Fibroblast of skin of back (primary cell): ENCODE measurements around the gene VWA7.

Source experiments
- DNase-seq: peaks from one replicate; pipeline ENCODE4 v3.0.0-alpha.2; 2013

Gene VWA7

DNA sequence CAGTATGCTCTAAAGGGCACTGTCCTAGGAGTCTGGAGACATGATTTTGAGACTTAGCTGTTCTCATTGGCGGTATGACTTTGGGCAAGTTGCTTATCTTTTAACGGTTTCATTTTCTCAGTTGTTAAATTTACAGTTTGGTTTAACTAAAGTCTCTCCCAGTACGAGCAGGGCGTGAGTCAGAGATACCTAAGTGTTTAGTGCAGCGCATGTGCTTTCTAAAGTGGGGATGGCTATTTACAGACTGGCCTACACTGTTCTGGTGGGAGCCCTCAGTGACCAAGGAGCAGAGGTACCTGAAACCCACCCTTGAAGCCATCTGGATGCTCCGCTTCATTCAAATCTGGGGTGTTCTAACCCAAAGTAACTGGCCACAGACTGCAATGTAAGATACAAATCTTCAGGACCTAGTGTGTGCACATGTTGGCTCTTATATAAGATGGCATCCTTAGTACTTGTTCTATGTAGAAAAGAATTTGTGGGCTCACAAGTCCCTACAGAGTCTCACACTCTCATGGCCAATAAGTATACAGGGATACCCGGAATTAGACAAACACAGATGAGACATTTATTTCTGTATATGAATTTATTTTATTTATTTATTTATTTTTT is 26.6 kb downstream of the VWA7 start:
- no peak for DNase-seq

DNA sequence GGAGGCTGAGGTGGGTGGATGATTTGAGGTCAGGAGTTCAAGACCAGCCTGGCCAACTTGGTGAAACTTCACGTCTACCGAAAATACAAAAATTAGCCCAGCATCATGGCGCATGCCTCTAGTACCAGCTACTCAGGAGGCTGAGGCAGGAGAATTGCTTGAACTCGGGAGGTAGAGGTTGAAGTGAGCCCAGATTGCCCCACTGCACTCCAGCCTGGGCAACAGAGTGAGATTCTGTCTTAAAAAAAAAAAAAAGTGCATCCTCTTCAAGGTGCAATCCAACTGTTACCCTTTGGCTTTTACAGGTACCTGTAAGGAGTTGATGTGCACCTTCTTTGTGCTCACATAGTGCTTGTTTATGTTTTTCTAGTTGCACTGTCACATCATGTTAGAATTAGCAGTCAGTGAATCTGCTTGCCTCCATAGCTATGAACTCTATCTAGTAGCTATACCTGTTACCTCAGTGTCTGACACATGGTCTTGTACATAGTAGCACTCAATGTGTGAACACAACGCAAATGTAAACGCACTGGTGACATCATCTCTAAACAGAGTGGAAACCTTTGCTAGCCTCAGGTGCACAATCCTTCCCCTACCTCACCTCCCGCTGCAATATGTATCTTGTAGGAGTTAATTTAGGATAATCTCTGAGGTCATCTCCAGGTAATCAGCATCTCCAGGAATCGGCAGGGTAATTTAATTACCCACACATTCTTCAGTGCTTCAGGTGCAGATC is 27.7 kb downstream of the VWA7 start:
- no peak for DNase-seq

DNA sequence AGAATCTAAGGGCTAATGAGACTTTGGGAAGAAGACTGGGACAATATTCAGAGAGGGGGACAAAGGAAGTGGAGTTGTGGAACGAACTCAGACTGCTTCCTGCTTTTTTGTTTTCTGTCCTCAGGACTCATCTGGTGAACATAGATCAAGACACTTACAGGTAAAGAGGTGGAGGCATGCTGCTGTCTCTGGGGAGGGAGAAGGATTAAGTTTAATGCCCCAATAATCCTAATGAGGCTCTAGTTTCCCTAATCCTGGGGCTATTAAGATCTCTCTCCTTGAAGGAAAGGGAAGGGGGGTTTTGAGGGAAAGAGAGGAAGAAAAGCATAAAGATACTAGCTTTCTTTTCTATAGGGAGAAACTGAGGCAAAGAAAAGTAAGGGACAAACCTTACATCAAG is 32.7 kb downstream of the VWA7 start:
- DNase-seq: no peak

DNA sequence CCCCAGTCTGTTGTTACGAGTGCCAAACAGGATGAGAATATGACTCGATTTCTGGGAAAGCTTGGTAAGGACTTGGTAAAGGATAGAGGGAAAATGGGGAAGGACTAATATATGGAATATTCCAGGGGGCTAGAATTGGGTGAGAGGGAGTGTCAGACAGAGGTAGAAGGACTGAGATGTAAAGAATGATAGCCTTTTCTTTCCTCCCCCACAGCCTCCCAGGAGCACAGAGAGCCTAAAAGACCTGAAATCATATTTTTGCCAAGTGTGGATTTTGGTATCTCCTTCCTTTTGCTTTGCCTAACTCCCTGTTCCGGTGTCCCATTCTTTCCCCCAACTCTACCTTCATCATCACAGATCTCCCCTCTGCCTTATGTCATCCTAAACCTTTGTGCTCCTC is 34.2 kb downstream of the VWA7 start:
- no peak for DNase-seq

DNA sequence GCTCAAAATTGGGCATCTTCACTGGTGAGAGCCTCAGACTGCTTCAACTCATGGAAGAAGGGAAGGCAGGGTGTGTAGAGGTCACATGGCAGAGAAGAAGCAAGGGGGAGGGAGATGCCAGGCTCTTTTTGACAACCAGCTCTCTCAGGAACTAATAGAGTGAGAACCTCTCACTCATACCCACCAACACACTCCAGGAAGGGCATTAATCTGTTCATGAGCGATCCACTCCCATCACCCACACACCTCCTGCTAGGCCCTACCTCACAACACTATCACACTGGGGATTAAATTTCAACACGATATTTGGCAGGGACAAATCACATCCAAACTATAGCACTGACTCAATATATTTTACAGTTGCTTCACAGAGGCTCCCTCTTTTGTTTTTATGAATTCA is 35.3 kb downstream of the VWA7 start:
- DNase-seq: no peak

DNA sequence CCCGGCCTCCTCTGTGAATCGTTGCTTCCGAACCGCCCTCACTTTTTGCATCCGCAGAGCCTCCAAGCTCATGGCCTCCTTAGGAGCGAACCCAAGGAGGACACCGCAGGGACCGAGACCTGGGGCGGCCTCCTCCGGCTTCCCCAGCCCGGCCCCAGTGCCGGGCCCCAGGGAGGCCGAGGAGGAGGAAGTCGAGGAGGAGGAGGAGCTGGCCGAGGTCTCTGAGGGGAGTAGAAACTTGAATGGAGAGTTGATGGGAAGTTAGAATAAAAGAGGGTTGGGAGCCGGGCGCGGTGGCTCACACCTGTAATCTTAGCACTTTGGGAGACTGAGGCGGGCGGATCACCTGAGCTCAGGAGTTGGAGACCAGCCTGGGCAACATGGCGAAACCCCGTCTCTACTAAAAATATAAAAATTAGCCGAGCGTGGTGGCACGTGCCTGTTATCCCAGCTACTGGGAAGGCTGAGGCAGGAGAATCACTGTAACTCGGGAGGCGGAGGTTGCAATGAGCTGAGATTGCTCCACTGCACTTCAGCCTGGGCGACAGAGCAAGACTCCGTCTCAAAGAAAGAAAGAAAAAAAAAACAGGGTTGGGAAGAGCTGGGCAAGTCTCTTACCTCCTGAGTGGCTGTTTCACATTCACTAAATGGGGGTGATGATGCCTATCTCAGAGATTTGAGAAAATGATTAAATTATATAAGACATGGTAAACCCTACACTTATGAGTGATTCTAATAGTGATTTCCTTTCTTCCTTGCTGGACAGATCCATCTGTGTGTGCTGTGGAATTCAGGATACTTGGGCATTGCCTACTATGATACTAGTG is 36.5 kb downstream of the VWA7 start:
- DNase-seq: no peak

DNA sequence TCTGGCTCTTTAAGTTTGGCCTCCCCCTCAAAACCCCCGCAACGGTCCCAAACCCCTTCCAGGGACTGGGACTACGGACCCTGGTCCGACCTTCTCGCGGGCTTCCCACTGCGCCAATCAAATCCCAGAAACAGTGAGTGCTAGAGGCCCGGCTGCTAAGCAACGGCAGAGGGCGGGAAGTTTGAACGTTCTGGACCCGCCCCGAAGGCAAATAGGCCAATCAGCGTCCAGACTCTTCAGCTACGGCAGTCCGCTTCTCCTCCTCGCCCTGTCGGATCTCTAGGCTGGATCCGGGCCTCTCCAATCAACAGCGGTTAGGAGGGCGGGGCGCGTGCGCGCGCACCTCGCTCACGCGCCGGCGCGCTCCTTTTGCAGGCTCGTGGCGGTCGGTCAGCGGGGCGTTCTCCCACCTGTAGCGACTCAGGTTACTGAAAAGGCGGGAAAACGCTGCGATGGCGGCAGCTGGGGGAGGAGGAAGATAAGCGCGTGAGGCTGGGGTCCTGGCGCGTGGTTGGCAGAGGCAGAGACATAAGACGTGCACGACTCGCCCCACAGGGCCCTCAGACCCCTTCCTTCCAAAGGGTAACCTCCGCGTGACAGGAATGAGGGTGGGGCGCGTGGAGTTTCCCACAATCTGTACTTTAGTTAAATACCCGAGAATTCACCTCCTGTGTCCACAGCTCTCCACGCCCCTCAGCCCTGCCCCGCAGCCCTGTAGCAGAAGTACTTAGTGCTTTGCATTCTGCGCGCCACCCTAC is 37.3 kb downstream of the VWA7 start, which contains the start of gene MSH5:
Gene MSH5 (plus strand): TSS at position 367 of the 758 bp plus-strand sequence. CDS start 462 bp downstream, outside the sequence.
- peak; percentile 99 for DNase-seq

DNA sequence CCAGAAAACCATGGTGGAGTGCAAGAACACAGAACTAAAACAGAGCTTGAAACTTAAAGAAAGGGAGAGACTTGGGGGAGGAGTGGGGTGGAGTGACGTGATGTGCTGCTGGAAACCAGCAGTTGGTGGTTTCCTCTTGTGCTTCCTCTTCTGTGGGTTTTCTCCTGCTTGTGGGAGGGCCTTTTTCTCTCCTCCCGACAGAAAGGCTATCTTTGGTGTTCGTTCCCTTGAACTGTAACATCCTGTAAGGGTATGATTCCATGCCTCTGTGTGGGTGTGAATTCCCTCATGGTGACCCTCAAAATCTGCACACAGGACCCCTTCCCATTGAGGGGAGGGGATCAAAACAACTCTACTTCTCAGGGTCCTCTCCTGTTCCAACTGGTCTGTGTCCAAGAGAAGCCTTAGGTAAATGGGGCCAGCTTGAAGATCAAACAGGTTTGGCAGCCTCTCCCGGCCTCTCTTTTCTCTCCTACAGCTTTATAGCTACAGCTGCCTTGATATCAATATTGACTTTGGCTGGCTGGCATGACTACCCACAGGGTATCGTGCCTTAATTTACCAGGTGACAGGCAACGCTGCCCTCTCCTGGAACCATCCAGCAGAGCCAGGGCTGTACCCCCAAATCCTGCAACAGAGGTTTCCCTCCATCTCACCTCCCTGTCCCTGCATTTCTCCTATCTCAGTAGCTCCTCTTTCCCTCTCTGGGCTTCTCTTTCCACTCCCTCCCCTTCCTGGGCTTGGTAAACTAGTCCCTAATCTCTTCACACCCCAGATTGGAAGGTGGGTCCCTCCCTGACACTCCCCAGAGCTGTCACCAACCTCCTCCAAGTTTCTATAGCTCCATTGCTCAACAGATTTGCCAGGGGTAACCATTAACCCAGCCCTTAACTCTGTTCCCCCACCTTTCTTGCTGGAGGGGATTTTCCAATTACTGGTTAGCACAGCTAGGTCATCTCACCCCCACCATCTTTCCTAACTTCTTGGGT is 38.8 kb downstream of the VWA7 start:
- peak; percentile 86 for DNase-seq

DNA sequence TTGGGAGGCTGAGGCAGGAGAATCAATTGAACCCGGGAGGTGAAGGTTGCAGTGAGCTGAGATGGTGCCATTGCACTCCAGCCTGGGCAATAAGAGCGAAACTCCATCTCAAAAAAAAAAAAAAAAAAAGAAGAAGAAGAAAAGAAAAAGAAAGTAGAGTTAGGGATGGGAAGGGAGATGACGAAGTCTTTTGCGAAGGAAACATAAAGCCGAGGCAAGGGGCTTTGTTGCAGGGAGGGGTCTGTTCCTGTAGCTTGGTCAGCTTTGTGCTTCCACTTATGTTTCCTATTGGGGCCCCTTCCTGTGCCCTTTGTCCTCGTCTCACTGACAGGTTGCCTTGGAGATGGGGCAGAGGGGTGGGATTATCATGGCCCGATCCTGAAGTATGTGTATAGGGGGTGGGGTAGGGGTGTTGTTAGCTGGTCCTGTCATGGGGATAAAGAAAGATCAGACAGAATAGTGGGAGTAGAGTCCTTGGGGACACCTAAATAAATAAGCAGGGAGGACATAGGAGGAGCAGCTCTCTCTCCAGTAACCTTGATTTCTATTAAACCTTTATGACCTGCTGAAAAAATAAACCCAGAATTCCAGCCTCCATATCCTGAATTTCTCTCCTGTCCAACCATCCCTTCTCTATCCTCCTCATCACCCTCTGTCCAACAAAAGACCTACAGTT is 39.7 kb downstream of the VWA7 start:
- DNase-seq: no peak

DNA sequence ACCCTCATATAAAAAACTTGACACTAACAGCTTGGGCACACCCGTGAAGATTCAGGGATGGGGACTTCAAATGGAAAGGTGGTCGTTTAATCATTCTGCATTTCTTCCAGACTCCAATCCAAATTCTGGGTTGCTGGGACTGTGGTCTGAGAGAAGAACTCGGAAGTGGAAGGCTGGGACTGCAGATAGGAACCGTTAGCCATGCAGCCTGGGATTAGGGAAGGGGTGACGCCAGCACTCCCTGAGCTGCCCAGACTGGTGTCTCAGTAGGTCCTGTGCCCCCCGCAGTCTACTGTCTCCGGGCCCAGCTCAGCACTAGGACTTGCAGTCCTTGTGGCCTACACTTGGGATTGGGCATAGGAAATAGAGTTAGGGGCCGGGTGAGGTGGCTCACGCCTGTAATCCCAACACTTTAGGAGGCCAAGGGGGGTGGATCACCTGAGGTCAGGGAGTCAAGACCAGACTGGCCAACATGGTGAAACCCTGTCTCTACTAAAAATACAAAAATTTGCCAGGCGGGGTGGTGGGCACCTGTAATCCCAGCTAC is 40.3 kb downstream of the VWA7 start:
- no peak for DNase-seq

DNA sequence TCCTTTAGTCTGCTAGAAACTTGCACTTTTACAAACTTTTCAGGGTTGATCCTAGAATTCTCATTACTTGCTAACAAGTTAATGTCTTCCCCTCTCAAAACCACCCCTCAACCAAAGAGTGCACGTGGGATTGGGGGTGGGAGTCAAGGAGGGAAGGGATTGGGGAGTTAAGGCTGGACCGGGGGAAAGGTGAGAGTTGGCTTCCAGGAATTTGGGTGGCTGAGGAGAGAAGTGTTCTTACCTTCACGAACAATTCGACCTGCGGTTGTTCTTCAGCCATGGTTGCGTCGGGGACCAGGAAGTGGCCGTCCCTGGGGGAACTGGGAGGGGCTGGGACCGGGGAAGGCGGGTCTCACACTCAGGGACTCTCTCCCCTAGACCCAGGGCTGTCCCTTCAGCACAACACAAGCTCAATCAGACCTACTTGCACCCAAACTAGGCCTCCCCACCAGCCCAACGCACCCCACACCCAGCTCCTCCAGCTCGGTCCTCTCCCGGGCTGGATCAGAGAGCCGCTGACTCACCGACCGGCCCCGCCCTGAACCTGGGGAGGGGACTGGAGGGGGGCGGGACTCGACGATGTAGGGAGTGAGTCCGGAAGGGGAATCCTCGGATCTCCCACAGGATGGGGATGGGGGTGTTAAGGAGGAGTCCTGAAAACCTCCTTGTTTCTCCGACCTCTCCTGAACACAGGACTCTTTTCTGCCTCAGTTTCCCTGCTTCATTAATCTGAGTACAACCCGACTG is 40.9 kb downstream of the VWA7 start, which contains the start of gene CLIC1:
Gene CLIC1 (minus strand): TSS at position 510 of the 747 bp plus-strand sequence. CDS start 230 bp downstream, at position 280.
- DNase-seq: peak; percentile 90

DNA sequence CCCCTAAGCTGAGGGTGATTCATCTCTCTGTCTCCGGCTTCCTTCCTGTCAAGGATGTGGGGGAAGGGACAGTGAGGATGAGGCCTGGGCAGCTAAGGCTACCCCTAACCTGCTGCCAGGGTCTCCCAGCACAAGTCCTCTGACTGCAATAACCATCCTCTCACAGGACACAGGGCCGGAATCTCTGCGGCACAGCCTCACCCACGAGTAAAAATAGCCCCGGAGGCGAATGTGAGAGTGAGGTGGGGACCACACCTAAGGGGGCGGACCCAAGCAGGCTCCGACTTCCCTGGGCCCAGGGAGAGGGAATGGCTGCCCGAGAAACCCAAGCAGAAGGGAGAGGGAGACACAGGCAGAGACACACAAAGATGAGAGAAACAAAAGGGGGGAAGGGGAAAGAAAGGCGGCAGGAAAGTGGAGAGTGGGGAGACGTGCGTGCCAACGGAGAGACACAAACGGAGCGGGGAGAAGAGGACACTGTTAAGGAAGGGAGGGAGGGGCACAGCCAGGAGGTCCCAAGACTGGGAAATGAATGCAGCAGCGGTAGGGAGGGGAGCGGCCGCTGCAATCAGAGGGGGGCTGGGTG is 42.2 kb downstream of the VWA7 start:
- peak; percentile 91 for DNase-seq

DNA sequence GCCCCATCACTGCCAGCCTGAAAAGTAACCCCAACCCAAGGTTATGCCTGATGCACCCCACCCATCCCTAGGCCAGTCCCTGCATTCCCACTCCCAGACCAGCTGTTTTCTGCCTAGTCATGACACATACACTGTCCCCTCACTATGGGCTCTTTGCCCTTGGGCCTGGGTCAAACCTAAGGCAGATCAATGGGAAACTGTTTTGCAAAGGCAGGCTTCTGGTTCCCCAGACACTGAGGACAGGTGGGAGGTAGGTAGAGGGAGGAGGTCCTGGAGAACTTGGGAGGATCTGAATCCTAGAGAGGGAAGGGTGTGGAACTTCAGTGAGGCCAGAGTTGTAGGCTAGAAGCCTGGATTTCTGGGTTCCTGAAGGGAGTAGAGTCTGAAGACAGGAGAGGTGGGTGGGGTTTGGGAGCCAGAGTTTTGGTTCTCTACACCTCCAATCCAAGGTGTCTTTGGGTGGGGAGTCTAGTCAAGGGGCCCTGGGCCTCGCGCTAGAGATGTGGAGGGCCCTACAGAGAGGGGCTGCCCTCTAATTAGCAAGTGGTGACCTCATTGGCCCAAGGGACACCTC is 42.8 kb downstream of the VWA7 start:
- DNase-seq: no peak

DNA sequence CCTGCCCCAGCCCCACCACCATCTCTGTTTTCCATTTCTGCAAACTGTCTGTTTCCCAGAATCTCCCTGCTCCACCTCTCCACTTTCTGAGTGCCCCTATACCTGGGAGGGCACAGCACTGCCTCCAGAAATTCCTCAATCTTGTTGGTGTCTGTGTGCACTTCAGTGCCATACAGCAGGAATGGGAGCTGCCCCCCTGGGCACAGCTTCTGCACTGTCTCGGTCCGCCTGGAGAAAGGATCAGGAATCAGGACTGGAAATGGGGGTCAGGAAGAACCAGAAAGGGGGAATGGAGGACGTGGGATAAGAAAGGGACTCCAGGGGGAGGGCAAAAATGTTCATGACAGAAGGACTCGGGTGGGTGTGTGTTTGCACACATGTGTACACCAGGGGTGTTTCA is 43.4 kb downstream of the VWA7 start:
- DNase-seq: no peak

DNA sequence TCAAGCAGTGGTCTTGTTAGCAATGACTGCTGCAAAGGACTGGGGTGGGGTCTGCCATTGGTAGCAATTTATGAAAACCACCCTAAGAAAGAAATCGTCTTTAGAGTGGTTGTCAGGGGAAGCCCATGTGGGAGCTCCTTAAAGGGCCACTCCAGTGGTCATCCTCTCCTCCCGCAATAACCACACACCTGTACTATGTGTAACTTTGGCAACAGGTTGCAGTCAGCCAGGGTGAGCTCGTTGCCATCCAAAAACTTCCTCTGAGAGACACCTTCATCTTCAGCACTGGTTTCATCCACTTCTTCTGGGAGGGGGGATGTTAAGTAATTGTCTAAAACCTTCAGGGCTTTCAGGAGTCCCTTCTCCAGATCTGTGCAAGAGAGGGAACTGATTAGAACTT is 45.1 kb downstream of the VWA7 start:
- DNase-seq: no peak

DNA sequence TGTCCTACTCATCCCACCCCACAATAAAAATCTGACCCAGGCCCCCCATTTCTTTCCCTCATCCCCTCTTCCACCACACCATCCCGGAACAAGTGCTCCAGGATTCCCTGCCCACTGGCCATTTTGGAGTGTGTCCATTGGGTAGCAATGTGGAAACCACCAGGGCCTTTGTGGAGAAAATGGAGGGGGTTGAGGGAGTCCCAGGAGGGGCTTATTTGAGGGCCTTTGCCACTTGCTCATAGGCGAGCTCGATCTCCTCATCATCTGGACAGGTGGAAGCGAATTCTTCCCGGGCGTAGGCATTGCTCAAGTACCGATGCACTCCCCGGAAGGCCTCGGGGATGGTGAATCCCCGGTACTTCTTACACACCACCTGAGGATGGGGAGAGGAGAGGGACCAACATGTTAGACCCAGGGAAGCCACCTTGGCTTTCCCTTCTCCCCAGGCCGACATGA is 46.5 kb downstream of the VWA7 start:
- DNase-seq: no peak

DNA sequence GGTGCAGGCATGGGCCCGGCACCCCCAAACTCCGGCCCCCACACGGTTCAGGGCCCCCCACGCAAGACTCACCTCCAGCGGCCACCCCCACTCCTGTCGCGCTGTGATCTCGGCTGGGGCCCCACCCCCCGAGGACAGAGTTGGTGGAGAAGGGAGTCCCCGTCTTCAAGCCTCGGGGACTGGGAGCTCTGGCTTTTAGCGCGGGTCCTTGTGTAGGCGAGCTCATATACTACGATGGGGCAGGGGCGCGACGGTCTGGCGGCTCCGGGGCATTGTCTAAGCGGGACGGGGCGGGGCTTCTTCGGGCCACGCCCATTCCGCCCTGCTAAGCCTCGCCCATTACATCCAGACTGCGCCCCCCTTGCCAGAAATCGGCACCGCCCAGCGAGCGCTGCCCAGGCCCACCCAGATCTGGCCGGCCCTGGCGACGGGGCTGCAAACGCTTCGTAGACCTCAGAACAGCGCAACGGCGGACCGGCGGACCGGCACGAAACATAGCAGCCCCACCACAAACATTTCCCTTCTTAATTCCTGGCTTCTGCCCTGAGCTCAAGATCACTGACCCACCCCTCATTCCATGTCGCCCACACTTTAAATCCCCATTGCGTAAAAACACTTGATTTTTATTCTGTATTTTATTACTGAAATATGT is 47.0 kb downstream of the VWA7 start:
- DNase-seq: peak; percentile 87

DNA sequence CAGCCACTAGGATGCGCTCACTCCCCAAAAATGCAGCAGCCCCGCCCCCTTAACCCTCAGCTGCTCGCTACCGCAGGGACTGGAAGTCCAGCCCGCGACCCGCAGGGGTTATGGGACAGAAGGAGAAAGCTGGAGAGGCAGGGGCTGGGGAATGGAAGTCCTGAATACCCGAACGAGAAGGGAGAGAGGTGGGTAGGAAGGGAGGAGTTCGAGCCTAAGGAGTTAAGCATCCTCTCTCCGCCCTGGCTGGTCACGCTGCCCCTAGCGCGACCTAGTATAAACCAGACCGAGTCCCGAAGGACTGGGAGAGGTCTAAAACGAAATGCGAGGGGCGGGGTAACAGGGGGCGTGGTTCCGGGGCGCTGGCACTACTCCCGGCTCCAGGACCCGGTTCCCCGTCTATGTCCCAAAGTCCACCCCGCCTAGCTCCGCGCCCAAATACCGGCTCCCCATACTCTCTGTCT is 47.6 kb downstream of the VWA7 start:
- DNase-seq: peak; percentile 89
